Subcutaneous abdominal adipose tissue (tissue), 5 donors: ENCODE results near the gene TMEM258.

ENCODE experiments used
- H3K27ac ChIP-seq: one replicate; pipeline ENCODE4 v1.7.0; 2013; ENCODE audit warnings: low read depth, mild to moderate bottlenecking, inconsistent platforms, low read length, moderate library complexity
- H3K27me3 ChIP-seq, 5 donors: one replicate each; pipeline ENCODE4 v1.7.0; 2013; ENCODE audit warnings: low read length in 5 of 5, inconsistent platforms in 1 of 5; ENCODE audit not compliant: control insufficient read depth in 5 of 5, insufficient read depth in 4 of 5
- H3K36me3 ChIP-seq, 5 donors: one replicate each; pipeline ENCODE4 v1.7.0; 2013; ENCODE audit warnings: low read length in 5 of 5; ENCODE audit not compliant: control insufficient read depth in 5 of 5, insufficient read depth in 5 of 5
- H3K4me1 ChIP-seq, 5 donors: one replicate each; pipeline ENCODE4 v1.7.0; 2013; ENCODE audit warnings: low read length in 5 of 5, mild to moderate bottlenecking in 3 of 5, moderate library complexity in 1 of 5; ENCODE audit not compliant: control insufficient read depth in 5 of 5, insufficient read depth in 5 of 5
- H3K4me3 ChIP-seq, 5 donors: one replicate each; pipeline ENCODE4 v1.7.0; 2013; ENCODE audit warnings: low read length in 5 of 5, low read depth in 1 of 5
- H3K9ac ChIP-seq, 5 donors: one replicate each; pipeline ENCODE4 v1.7.0; 2013; ENCODE audit warnings: low read length in 5 of 5, mild to moderate bottlenecking in 4 of 5, moderate library complexity in 3 of 5
- H3K9me3 ChIP-seq, 5 donors: one replicate each; pipeline ENCODE4 v1.7.0; 2013; ENCODE audit warnings: low read length in 5 of 5; ENCODE audit not compliant: control insufficient read depth in 5 of 5
- donor health status: healthy.
- donor health status: healthy.
- donor health status: healthy.
- donor health status: healthy.
- donor health status: healthy.

The TMEM258 gene

DNA sequence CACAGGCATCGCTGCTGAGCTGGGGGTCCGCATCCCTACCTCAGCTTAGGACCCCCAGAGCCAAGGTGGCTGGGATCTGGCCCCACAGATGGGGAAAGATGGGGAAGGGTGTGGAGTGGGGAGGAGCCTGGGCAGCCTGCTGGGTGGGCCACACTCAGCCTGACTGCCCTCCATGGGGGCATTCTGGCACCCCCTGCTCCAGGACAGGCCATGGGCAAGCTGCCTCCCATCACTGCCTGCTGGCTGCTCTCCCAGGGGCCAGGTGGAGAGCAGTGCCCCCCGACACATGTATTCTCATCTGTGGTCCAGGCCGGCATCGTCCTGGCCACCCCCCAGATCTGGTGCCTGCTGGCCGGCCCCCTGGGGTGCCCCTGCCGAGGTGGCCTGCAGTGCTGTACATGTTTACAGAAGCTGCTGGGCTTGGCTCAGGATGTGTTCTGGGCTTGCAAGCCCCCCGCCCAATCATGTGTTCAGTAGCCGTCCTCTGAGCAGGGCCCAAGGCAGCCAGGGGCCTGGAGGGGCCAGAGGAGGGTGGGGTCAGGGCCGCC lies 47.7 kb downstream of the TMEM258 start:
- Histone ChIP-seq H3K9ac (no peak overlapping the region), H3K27me3 (no peaks in the 10 kb centered on the region), H3K36me3 (peaks cover 0 to 43% (median 29%) of the 10 kb centered on the region in 5 donors), H3K9me3 (no peaks in the 10 kb centered on the region), H3K4me1 (peaks cover 0 to 26% (median 18%) of the 10 kb centered on the region in 5 donors), H3K4me3 (no peak overlapping the region), H3K27ac (no peak overlapping the region)

- Histone ChIP-seq H3K27ac (no peak overlapping the region), H3K9ac (no peak overlapping the region), H3K36me3 (peaks cover 0 to 47% (median 29%) of the 10 kb centered on the region in 5 donors), H3K4me3 (no peak overlapping the region), H3K9me3 (no peaks in the 10 kb centered on the region), H3K27me3 (no peaks in the 10 kb centered on the region), H3K4me1 (peaks cover 0 to 31% (median 22%) of the 10 kb centered on the region in 5 donors)
These were observed 48.2 kb downstream of the TMEM258 start for GRCh38 chr11:61744181-61744580.

- no peak overlapping the region for H3K4me3 ChIP-seq
- H3K27me3 ChIP-seq: no peaks in the 10 kb centered on the region
- H3K9ac ChIP-seq: no peak overlapping the region
- no peak overlapping the region for H3K27ac ChIP-seq
- no peaks in the 10 kb centered on the region for H3K9me3 ChIP-seq
- peaks cover 0 to 35% (median 22%) of the 10 kb centered on the region in 5 donors for H3K4me1 ChIP-seq
- peaks cover 0 to 52% (median 29%) of the 10 kb centered on the region in 5 donors for H3K36me3 ChIP-seq
These were observed 48.8 kb downstream of the TMEM258 start for GRCh38 chr11:61743486-61744095.

- Histone ChIP-seq H3K4me3 (no peak overlapping the region), H3K27me3 (no peaks in the 10 kb centered on the region), H3K36me3 (peaks cover 0 to 61% (median 31%) of the 10 kb centered on the region in 5 donors), H3K4me1 (peaks cover 0 to 28% (median 16%) of the 10 kb centered on the region in 5 donors), H3K9me3 (no peaks in the 10 kb centered on the region), H3K27ac (no peak overlapping the region), H3K9ac (no peak overlapping the region)
These were observed 50.0 kb downstream of the TMEM258 start for GRCh38 chr11:61742391-61742790.

DNA sequence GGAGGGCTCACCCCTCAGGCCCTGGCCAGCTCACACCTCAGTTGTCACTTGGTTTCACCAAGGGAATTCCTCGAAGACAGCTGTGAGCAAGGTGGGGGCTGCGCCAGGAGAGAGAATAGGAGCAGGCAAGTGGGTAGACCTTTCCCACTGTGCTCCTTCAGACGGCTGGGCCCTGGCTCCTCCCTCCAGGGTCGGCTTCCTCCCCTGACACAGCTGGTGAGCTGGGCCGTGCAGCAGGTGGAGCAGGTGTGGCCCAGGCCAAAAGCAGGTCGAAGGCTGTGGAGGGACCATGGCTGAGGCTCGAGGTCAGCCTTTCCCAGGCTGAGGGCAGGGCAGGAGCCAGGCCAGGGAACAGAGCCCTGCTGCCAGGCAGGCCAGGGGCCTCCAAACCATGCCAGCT lies 52.4 kb downstream of the TMEM258 start:
- no peak overlapping the region for H3K27ac ChIP-seq
- no peak overlapping the region for H3K9ac ChIP-seq

GRCh38 chr11:61739413-61739812 lies 53.0 kb downstream of the TMEM258 start:
- Histone ChIP-seq H3K4me3 (no peak overlapping the region), H3K36me3 (peaks cover 0 to 82% (median 53%) of the 10 kb centered on the region in 5 donors), H3K9ac (no peak overlapping the region), H3K27ac (no peak overlapping the region), H3K27me3 (no peaks in the 10 kb centered on the region), H3K9me3 (no peaks in the 10 kb centered on the region), H3K4me1 (peaks cover 0 to 28% (median 16%) of the 10 kb centered on the region in 5 donors)

More for the DNA sequence above, 52.4 kb downstream of the TMEM258 start:
- no peak overlapping the region for H3K4me3 ChIP-seq
- H3K9me3 ChIP-seq: no peaks in the 10 kb centered on the region
- no peaks in the 10 kb centered on the region for H3K27me3 ChIP-seq
- H3K36me3 ChIP-seq: peaks cover 0 to 83% (median 50%) of the 10 kb centered on the region in 5 donors
- H3K4me1 ChIP-seq: peaks cover 0 to 28% (median 16%) of the 10 kb centered on the region in 5 donors
